Large intestine (tissue), 3 donors: ENCODE results near the gene TMED10. TPM values are rescaled to one million over a fixed set of nuclear protein-coding genes. Genes with fewer than 3 reads are reported as not detected.

ENCODE experiments used
- DNase-seq, 2 donors: peaks; one replicate each; pipeline versions ENCODE4 v3.0.0 to v3.0.0-alpha.2; 2013
- H3K27ac ChIP-seq: one replicate; pipeline ENCODE4 v1.5.1; 2013; ENCODE audit warnings: low read length
- H3K27me3 ChIP-seq: 2 replicates; pipeline ENCODE4 v1.6.1; 2013; ENCODE audit warnings: low read length; ENCODE audit not compliant: control insufficient read depth, insufficient read depth
- H3K36me3 ChIP-seq: 2 replicates; pipeline ENCODE4 v1.6.1; 2013; ENCODE audit warnings: low read length; ENCODE audit not compliant: control insufficient read depth, insufficient read depth
- H3K4me1 ChIP-seq: one replicate; pipeline ENCODE4 v1.6.1; 2013; ENCODE audit warnings: low read length; ENCODE audit not compliant: control insufficient read depth, insufficient read depth
- H3K4me3 ChIP-seq: one replicate; pipeline ENCODE4 v1.5.1; 2013; ENCODE audit warnings: low read length
- H3K9me3 ChIP-seq: one replicate; pipeline ENCODE4 v1.6.1; 2013; ENCODE audit warnings: mild to moderate bottlenecking, low read depth, low read length, moderate library complexity; ENCODE audit not compliant: control insufficient read depth
- WGBS: methylation state at CpG from one replicate; pipeline ENCODE4 v1.1.5; 2013; ENCODE audit warnings: low lambda C conversion rate; ENCODE audit not compliant: insufficient coverage; 5-methylcytosine and 5-hydroxymethylcytosine counted together
- polyA plus RNA-seq: library from polyadenylated mRNA; unstranded; fragments of 120-200 nt; gene quantifications from one replicate; pipeline ENCODE4 v1.2.1, GENCODE V29; 2013

Gene TMED10
- polyA plus RNA-seq, 1 donor = 194 TPM

DNA sequence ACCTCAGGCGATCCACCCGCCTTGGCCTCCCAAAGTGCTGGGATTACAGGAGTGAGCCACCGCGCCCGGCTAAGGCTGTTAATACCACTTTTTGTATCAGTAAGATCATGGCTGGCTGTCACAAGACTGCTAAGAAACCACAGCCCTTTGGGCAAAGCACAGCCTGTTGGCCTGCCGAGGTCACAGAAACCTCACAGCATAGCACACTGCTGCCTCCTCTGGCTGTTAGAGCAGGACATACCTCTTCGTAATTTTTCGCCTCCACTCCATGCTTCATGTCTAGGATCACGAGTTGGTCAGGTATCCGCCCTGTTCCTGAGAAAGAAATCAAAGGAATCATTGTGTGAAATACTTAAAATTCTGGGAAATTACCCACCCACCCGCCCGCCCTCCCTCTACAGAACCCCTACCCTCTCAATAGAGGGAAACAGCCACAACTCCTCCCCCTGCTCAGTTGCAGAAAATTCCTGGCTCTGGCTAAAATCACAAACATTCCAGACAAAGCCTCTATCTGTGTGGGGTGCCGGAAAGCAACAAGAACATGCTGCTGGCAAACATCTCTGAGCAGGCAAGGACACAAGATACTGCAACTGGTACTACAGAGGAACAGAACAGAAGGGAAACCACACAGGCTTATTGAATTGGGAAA lies 28.9 kb downstream of the TMED10 start:
- WGBS = no CpG with 5 or more reads among the region's 13 CpGs
- Histone ChIP-seq H3K4me3 (no peak overlapping the region), H3K4me1 (no peaks in the 10 kb centered on the region), H3K9me3 (no peaks in the 10 kb centered on the region), H3K27me3 (no peaks in the 10 kb centered on the region), H3K27ac (no peak overlapping the region), H3K36me3 (peaks cover 30% of the 10 kb centered on the region)
- DNase-seq = peak; percentile 51 to 56

DNA sequence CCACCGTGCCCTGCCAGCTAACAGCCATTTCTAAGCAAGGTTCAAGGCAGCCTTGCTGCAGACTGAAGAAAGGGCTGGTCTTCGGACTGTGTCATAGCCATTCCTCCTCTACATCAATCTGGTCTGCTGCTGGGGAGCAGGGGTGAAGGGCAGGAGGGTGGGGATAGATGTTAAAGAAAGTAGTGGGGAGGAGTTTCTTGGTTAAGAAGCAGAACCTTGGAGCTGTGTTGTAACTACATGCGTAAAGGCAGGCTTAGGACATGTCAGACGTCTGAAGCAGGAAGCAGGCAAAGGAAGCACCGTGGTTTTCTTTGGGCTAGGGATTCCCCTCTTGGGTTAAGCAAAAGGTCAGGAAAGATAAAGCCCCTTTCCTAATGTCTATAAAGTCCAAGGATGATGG lies 31.5 kb downstream of the TMED10 start:
- Histone ChIP-seq H3K4me3 (no peak overlapping the region), H3K27ac (no peak overlapping the region), H3K9me3 (no peaks in the 10 kb centered on the region), H3K36me3 (peaks cover 19% of the 10 kb centered on the region), H3K27me3 (no peaks in the 10 kb centered on the region), H3K4me1 (no peaks in the 10 kb centered on the region)
- DNase-seq = peak in 1 of 2 donors; percentile 31
- no CpG with 5 or more reads among the region's 5 CpGs for WGBS

- DNase-seq = peak in 1 of 2 donors; percentile 38
- Histone ChIP-seq H3K4me1 (no peaks in the 10 kb centered on the region), H3K36me3 (peaks cover 17% of the 10 kb centered on the region), H3K27me3 (no peaks in the 10 kb centered on the region), H3K27ac (no peak overlapping the region), H3K4me3 (no peak overlapping the region), H3K9me3 (no peaks in the 10 kb centered on the region)
- WGBS = no CpG with 5 or more reads among the region's 9 CpGs
Measured at GRCh38 chr14:75143761-75144527, 32.5 kb downstream of the TMED10 start.

GRCh38 chr14:75142494-75142893 lies 33.9 kb downstream of the TMED10 start:
- DNase-seq = no peak
- WGBS = 60% methylated on average over 1 of the region's 1 CpG
- Histone ChIP-seq H3K27ac (no peak overlapping the region), H3K9me3 (no peaks in the 10 kb centered on the region), H3K4me3 (no peak overlapping the region), H3K4me1 (no peaks in the 10 kb centered on the region), H3K36me3 (peaks cover 17% of the 10 kb centered on the region), H3K27me3 (no peaks in the 10 kb centered on the region)

DNA sequence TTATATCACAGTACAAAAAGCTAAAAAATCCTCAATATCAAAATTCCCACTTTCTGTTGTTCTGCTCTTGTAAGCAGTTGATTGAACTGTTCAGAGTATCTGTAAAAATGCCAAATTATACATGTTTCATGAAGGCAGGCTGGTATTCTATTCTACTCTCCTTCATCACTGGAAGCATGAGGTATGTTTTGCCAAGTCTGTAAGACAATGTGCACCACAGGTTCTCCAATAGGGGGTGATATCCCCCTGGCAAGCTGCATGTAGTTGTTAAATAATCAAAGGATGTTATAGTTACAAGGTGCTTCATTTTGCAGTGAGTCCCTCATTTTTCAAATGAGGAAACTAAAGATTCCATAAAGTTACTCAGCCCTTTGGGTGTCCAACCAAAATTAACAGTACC lies 34.4 kb downstream of the TMED10 start:
- DNase-seq = no peak

GRCh38 chr14:75141062-75141461 lies 35.4 kb downstream of the TMED10 start:
- Histone ChIP-seq H3K27ac (no peak overlapping the region), H3K4me3 (no peak overlapping the region), H3K9me3 (no peaks in the 10 kb centered on the region), H3K27me3 (no peaks in the 10 kb centered on the region), H3K36me3 (peaks cover 12% of the 10 kb centered on the region), H3K4me1 (no peaks in the 10 kb centered on the region)
- no CpG with 5 or more reads among the region's 2 CpGs for WGBS
- DNase-seq = no peak

More for the DNA sequence above, 34.4 kb downstream of the TMED10 start:
- Histone ChIP-seq H3K36me3 (peaks cover 17% of the 10 kb centered on the region), H3K4me3 (no peak overlapping the region), H3K27me3 (no peaks in the 10 kb centered on the region), H3K9me3 (no peaks in the 10 kb centered on the region), H3K4me1 (no peaks in the 10 kb centered on the region), H3K27ac (no peak overlapping the region)

- Histone ChIP-seq H3K27me3 (no peaks in the 10 kb centered on the region), H3K27ac (no peak overlapping the region), H3K9me3 (no peaks in the 10 kb centered on the region), H3K36me3 (peaks cover 13% of the 10 kb centered on the region), H3K4me3 (no peak overlapping the region), H3K4me1 (no peaks in the 10 kb centered on the region)
- DNase-seq = no peak
- 100% methylated on average over 1 of the region's 2 CpGs for WGBS
Measured at GRCh38 chr14:75140620-75141019, 35.8 kb downstream of the TMED10 start.

GRCh38 chr14:75139185-75139584 lies 37.2 kb downstream of the TMED10 start:
- no peaks in the 10 kb centered on the region for H3K27me3 ChIP-seq
- no CpG with 5 or more reads among the region's 2 CpGs for WGBS
- H3K4me3 ChIP-seq = no peak overlapping the region
- no peaks in the 10 kb centered on the region for H3K9me3 ChIP-seq
- peaks cover 3% of the 10 kb centered on the region for H3K4me1 ChIP-seq
- no peak overlapping the region for H3K27ac ChIP-seq
- H3K36me3 ChIP-seq = peaks cover 19% of the 10 kb centered on the region
- DNase-seq = no peak

DNA sequence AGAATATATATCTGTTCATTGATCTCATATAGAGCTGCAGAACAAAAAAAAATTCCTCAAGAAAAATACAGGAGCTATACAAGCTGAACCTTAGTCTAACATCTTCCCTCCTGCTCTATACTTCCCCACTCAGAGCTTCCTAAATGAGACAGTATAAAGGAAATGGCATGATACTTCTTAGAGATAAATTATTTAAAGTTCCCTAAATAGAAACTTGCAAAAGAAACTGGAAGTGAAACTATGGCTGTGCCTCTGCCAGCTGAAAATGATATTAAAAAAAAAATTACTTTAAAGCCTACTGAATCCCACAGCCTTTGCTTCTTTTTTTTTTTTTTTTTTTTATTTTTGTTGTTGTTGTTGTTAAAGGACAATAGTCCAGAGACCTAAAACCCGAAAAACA lies 37.9 kb downstream of the TMED10 start:
- DNase-seq = no peak
- no CpG with 5 or more reads among the region's 1 CpG for WGBS
- peaks cover 25% of the 10 kb centered on the region for H3K36me3 ChIP-seq
- no peaks in the 10 kb centered on the region for H3K27me3 ChIP-seq
- H3K4me3 ChIP-seq = no peak overlapping the region
- peaks cover 3% of the 10 kb centered on the region for H3K4me1 ChIP-seq
- H3K9me3 ChIP-seq = peaks cover 5% of the 10 kb centered on the region
- H3K27ac ChIP-seq = no peak overlapping the region

- H3K27ac ChIP-seq = peak overlapping the region; percentile 20
- no CpG with 5 or more reads among the region's 6 CpGs for WGBS
- DNase-seq = no peak
Measured at GRCh38 chr14:75134644-75135043, 41.8 kb downstream of the TMED10 start.

More at GRCh38 chr14:75134644-75135043, 41.8 kb downstream of the TMED10 start:
- peaks cover 5% of the 10 kb centered on the region for H3K9me3 ChIP-seq
- H3K4me1 ChIP-seq = peaks cover 3% of the 10 kb centered on the region
- H3K4me3 ChIP-seq = no peak overlapping the region
- no peaks in the 10 kb centered on the region for H3K27me3 ChIP-seq
- peaks cover 26% of the 10 kb centered on the region for H3K36me3 ChIP-seq
